HUES6 (cell line): Measurements from ENCODE around the gene RNF19B.

Experiments
- H3K27ac ChIP-seq: 2 replicates; pipeline ENCODE4 v1.7.0; 2013; ENCODE audit warnings: low read depth, mild to moderate bottlenecking, low read length, inconsistent platforms
- H3K27me3 ChIP-seq: 2 replicates; pipeline ENCODE4 v1.6.1; 2013; ENCODE audit warnings: low read length; ENCODE audit not compliant: control insufficient read depth, insufficient read depth
- H3K36me3 ChIP-seq: 2 replicates; pipeline ENCODE4 v1.6.1; 2013; ENCODE audit warnings: low read length; ENCODE audit not compliant: control insufficient read depth, insufficient read depth
- H3K4me1 ChIP-seq: 2 replicates; pipeline ENCODE4 v1.6.1; 2013; ENCODE audit warnings: low read length; ENCODE audit not compliant: control insufficient read depth, insufficient read depth
- H3K4me3 ChIP-seq: 2 replicates; pipeline ENCODE4 v1.5.1; 2013; ENCODE audit warnings: low read depth, low read length
- H3K9ac ChIP-seq: one replicate; pipeline ENCODE4 v1.6.1; 2013; ENCODE audit warnings: mild to moderate bottlenecking, low read length
- H3K9me3 ChIP-seq: 2 replicates; pipeline ENCODE4 v1.6.1; 2013; ENCODE audit warnings: low read depth, low read length; ENCODE audit not compliant: control insufficient read depth, insufficient read depth

Gene RNF19B

DNA sequence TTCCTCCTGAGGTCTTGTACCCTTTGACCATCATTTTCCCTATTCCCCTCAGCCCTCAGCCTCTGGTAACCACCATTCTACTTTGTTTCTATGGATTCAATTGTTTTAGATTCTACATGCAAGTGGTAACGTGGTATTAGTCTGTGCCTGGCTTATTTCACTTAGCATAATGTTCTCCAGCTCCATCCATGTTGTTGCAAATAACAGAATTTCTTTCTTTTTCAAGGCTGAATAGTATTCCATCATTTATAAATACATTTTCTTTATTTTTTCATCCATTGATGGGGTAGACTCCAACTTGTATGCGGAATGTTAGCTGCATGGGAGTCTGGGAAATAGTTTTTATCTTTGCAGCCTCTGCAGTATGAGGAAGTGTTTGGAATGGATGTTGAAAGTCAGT lies 37.2 kb downstream of the RNF19B start:
- no peaks in the 10 kb centered on the region for H3K9me3 ChIP-seq
- no peaks in the 10 kb centered on the region for H3K36me3 ChIP-seq
- no peak overlapping the region for H3K9ac ChIP-seq
- H3K4me1 ChIP-seq = peaks cover 16% of the 10 kb centered on the region
- peaks cover 66% of the 10 kb centered on the region for H3K27me3 ChIP-seq
- H3K4me3 ChIP-seq = no peak overlapping the region
- no peak overlapping the region for H3K27ac ChIP-seq

DNA sequence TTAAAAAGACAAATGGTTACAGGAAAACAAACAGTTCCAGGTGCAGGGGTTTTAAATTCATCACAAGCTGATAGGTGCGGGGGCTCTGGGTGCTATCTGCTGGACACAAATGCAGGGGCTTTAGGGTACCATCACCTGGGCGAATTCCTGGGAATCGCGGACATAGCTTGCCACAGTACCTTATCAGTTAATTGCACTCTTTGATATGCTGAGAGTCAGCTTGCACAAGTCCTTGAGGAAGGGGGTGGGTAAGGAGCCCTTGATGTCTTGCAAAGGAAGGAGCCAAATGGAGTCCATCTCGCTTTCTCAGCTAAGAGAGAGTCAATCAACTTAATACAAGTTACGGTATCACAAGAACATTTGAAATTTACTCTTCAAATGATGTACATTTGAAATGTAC lies 38.0 kb downstream of the RNF19B start:
- no peaks in the 10 kb centered on the region for H3K9me3 ChIP-seq
- peaks cover 16% of the 10 kb centered on the region for H3K4me1 ChIP-seq
- peak overlapping the region; percentile 64 for H3K4me3 ChIP-seq
- H3K27ac ChIP-seq = no peak overlapping the region
- no peaks in the 10 kb centered on the region for H3K36me3 ChIP-seq
- H3K27me3 ChIP-seq = peaks cover 68% of the 10 kb centered on the region
- no peak overlapping the region for H3K9ac ChIP-seq

DNA sequence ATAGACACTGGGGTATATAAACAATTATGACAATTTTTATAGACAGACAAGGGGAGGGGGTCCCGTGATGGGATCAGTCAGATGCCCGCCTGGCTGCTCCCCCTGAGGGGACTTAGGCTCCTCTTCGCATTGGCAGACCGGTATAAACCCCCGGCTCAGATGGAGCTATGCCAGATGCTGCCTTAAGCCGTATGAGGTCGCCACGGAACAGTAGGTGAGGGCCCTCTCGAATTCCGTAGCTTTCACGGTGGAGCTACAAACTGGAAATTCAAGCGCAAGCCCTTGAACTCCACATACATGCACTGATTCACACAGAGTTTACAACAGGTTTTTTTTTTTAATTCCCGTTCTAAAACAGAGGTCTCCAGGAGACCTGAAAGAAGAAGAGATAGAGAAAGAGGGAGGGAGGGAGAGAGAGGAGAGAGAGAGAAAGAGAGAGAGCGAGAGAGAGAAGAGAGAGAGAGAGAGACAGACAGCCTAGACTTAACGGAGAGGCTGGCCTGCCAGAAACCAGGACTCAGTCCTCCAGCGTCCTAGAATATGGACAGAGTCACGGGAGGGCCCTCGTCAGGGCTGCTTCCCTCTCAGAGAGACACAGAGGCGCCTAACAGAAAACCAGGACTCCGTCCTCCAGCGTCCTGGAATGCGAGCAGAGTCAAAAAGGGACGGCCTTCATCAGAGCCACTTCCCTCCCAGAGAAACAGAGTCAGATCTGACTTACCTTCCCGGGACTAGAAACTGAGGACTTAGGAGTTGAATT lies 39.0 kb downstream of the RNF19B start:
- peak overlapping the region; percentile 74 for H3K9ac ChIP-seq
- H3K4me1 ChIP-seq = peaks cover 16% of the 10 kb centered on the region
- peak overlapping the region; percentile 64 for H3K4me3 ChIP-seq
- H3K36me3 ChIP-seq = no peaks in the 10 kb centered on the region
- H3K27me3 ChIP-seq = peaks cover 68% of the 10 kb centered on the region
- H3K9me3 ChIP-seq = no peaks in the 10 kb centered on the region
- H3K27ac ChIP-seq = no peak overlapping the region; the same call in 1 of the 2 replicates

DNA sequence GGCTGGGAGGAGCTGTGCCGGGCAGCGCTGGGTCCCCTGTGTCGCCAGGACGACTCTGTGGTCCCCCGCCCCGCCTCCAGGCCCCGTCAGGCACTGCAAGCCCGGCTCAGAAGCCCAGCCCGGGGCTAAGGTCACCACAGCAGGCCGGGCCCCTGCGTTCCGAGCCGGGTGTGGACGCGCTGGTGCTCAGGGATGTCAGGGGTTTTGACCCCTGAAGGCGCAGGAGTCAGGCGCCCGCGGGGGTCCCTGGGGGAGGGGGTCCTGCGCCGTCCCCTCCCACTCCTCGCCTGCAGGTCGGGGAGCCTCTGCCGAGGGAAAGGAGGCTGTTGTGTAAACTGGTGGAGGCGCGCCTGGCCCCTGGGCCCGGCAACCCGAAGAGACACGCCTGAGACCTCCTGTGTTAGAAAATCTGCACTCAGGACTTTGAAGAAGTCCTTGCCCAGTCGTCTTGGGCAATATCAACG lies 39.7 kb downstream of the RNF19B start:
- Histone ChIP-seq H3K27me3 (peaks cover 68% of the 10 kb centered on the region), H3K4me3 (peak overlapping the region; percentile 64)

DNA sequence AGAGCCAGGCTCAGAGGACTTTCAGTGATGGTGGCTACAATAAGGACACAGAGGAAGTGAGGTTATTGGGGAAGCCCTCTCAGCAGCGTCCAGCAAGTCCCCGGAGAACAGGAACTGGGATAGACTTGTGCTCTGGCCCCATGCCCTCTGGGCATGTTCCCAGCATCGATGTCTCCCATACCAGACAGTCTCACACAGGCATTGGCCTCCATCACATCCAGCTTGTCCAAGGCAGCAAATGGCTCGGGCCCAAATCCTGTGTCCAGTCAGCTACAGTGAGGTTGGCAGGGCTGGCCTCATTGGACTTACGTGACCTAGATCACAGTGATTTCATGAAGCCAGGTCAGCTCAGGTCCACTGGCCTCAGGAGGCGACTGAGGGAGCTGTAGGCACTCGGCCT lies 43.8 kb downstream of the RNF19B start:
- Histone ChIP-seq H3K27me3 (peaks cover 36% of the 10 kb centered on the region), H3K9ac (no peak overlapping the region), H3K4me3 (no peak overlapping the region), H3K9me3 (no peaks in the 10 kb centered on the region), H3K27ac (no peak overlapping the region), H3K4me1 (peaks cover 8% of the 10 kb centered on the region), H3K36me3 (no peaks in the 10 kb centered on the region)

More for the DNA sequence above, 39.7 kb downstream of the RNF19B start:
- Histone ChIP-seq H3K27ac (no peak overlapping the region), H3K4me1 (peaks cover 16% of the 10 kb centered on the region), H3K9me3 (no peaks in the 10 kb centered on the region), H3K9ac (peak overlapping the region; percentile 26), H3K36me3 (no peaks in the 10 kb centered on the region)

DNA sequence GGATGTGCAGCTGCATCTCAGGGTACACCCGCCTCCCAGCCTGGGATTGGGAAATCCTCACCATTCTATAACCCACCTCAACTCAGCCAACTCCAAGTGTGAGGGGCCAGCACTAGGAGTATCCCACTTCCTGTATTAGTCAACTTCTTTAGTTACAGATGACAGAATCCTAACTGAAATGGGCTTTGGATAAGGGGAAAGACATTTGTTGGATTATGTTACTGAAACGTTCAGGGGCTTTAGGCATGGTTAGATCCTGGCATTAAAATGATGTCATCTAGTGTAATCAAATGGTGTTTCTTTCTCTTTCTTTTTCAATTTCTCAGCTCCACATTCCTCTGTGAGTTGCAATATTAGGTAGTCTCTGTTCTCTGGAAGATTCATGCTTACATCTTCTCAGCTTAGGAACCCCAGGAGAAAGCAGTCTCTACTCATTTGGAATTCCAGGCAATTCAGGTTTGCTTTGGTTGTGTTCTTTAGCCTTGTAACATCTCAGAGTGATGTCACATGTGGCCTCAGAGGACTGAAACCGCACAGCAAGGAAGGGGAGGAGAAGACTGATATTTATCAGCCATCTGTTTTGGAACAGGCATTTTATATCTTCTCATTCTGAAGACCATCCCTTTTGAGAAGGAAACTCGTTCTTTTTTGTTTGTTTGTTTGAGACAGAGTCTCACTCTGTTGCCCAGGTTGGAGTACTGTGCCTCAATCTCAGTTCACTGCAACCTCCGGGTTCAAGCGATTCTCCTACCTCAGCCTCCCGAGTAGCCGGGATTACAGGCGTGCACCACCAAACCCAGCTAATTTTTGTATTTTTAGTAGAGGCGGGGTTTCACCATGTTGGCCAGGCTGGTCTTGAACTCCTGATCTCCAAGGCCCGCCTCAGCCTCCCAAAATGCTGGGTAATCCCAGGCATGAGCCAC lies 44.5 kb downstream of the RNF19B start:
- H3K9ac ChIP-seq = no peak overlapping the region
- peaks cover 5% of the 10 kb centered on the region for H3K4me1 ChIP-seq
- no peak overlapping the region for H3K27ac ChIP-seq
- H3K27me3 ChIP-seq = peaks cover 28% of the 10 kb centered on the region
- no peak overlapping the region for H3K4me3 ChIP-seq
- no peaks in the 10 kb centered on the region for H3K9me3 ChIP-seq
- H3K36me3 ChIP-seq = no peaks in the 10 kb centered on the region

DNA sequence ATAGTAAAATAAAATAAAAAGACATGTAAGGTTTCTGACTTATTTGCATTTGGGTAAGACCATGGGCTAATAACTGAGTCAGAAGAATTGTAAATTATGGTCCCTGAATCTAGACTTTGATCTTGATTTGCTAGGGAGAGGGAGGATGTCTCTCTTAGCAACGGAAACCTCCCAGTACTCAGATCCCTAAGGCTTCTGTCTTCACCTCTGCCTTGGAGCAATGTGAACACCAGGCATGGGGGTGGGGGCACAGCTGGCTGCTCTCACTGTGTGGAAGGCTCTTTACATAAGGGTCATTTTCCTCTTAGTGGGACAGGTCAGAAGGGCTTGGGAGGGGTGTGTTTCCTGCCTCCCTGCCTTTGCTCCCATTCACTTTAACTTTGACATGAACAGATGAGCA lies 46.4 kb downstream of the RNF19B start:
- H3K4me1 ChIP-seq = no peaks in the 10 kb centered on the region
- no peak overlapping the region for H3K27ac ChIP-seq
- H3K27me3 ChIP-seq = peaks cover 10% of the 10 kb centered on the region
- H3K36me3 ChIP-seq = no peaks in the 10 kb centered on the region
- no peak overlapping the region for H3K9ac ChIP-seq
- H3K4me3 ChIP-seq = no peak overlapping the region
- no peaks in the 10 kb centered on the region for H3K9me3 ChIP-seq

DNA sequence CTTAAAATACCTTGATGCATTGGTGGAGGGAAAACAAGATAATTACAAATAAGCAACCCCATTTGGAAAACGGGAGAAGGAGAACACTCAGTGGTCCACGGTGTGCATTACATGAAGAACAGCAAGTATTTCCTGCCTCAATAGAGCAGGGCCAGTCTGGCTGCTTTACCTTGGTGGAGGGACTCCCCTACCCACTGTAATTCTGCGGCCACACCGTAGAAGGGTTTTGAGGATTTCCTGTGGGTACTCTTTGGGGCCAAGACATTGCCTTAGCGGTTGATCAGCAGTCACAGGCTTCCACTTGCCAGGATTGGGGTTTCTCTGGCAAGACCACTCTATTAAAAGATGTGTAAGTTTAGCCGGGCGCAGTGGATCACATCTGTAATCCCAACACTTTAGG lies 47.1 kb downstream of the RNF19B start:
- no peak overlapping the region for H3K9ac ChIP-seq
- peaks cover 3% of the 10 kb centered on the region; the same call in 1 of the 2 replicates for H3K27me3 ChIP-seq
- no peaks in the 10 kb centered on the region for H3K9me3 ChIP-seq
- H3K27ac ChIP-seq = no peak overlapping the region
- H3K4me1 ChIP-seq = no peaks in the 10 kb centered on the region
- no peak overlapping the region for H3K4me3 ChIP-seq
- no peaks in the 10 kb centered on the region for H3K36me3 ChIP-seq

DNA sequence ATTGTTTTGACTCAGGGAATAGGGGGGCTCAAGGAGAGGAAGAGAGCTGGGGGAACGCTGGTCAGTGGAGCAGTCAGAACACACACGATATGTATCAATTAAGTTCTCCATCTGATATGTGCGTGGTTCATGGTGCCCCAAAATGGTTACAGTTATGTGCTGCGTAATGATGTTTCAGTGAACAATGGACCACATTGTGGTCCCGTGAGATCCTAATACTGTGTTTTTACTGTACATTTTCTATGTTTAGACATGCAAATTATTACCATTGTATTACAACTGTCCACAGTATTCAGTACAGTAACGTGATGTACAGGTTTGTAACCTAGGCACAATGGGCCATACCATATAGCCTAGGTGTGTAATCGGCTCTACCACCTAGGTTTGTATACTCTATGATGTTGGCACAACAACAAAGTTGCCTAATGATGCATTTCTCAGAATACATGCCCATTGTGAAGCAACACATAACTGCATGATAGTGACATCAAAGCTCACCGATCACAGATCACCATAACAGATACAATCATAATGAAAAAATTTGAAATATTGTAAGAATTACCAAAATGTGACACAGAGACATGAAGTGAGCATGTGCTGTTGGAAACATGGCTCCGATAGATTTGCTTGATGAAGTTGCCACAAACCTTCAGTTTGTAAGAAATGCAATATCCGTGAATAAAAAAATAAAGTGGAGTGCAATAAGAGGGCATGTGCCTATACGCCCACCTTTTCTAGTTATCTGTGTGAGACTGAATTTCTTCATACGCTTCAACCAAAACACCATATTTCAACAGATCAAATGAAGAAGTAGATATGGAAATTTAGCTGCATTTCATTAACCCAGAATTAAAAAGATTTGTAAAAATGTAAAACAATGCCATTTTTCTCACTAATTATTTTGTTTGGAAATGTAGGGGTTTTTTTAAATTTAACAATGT lies 48.6 kb downstream of the RNF19B start:
- H3K27me3 ChIP-seq = no peaks in the 10 kb centered on the region

DNA sequence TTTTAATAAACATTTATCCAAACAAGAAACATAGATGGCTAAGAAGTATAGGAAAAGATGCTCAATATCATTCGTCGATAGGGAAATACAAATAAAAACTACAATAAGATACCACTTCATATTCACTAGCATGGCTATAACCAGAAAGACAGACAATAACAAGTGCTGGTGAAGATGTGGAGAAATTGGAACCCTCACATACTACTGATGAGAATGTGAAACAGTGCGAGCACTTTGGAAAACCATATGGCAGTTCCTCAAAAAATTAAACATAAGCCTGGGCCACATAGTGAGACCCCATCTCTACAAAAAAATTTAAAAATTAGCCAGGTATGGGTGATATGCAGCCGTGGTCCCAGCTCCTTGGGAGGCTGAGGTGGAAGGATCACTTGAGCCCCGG lies 54.3 kb downstream of the RNF19B start:
- H3K27me3 ChIP-seq = no peaks in the 10 kb centered on the region
- no peak overlapping the region for H3K4me3 ChIP-seq
- H3K36me3 ChIP-seq = no peaks in the 10 kb centered on the region
- no peak overlapping the region for H3K27ac ChIP-seq
- H3K4me1 ChIP-seq = peaks cover 4% of the 10 kb centered on the region; the same call in 1 of the 2 replicates
- H3K9me3 ChIP-seq = no peaks in the 10 kb centered on the region
- H3K9ac ChIP-seq = no peak overlapping the region

More for the DNA sequence above, 48.6 kb downstream of the RNF19B start:
- Histone ChIP-seq H3K4me1 (no peaks in the 10 kb centered on the region), H3K27ac (no peak overlapping the region), H3K4me3 (no peak overlapping the region), H3K36me3 (no peaks in the 10 kb centered on the region), H3K9me3 (no peaks in the 10 kb centered on the region), H3K9ac (no peak overlapping the region)
